Measurements from ENCODE around the gene RER1.

Gene RER1

DNA sequence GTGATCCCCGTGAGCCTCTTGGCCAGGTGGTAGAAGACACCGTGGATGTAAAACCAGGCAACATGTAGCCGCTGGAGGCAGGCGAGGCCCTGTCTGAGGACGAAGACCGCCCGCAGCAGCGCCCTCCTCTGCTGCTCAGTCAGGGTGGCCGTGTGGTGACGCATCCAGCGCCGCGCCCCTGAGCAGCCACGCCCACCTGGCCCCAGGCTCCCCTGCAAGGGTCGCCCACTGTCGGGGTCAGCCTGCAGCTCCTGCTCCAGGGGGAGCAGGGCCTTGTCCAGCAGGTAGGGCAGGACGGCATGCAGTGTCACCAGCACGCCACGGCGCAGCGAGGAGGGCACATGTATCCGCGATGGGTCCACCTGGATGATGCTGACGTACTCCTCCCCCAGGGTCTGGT, 16.8 kb downstream of the RER1 start:
- DNase-seq, result no peak

DNA sequence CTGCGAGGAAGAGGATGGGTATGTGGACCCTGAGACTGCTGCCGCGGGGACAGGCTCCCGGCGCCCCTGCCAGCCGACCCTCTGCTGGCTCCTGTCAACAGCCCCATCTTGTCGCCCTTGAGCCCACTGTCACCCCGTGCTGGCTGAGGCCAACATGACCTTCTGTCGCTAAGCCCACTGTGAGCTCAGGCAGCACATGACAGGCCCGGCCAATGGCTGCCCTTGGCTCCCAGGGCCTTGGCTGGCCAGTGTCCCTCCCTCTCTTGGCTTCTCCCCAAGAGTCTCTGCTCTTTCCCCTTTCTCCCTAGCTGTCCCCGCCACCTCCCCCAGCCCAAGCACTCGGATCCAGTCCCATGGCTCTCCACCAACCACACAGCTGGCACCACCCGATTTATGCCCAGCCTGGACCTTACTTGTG, 17.2 kb downstream of the RER1 start:
- no peak for DNase-seq

DNA sequence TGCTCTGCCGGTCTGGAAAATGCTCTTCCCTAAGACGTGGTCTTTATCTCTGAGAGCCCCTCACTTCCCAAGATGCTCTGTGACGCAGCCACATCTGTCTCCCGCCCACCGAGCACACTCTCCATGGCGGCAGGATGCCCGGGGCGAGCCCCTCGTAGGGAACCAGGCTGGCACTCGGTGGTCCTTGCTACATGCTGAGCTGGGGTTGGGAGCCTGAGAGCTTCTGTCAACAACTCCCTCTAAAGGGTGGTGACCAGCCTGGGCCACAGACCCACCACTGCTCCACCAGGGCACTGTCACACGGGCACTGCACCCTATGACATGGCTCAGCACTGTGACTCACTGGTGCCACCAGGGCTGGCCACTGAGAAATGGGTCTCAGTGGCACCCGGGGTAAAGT, 18.1 kb downstream of the RER1 start:
- DNase-seq, result no peak

DNA sequence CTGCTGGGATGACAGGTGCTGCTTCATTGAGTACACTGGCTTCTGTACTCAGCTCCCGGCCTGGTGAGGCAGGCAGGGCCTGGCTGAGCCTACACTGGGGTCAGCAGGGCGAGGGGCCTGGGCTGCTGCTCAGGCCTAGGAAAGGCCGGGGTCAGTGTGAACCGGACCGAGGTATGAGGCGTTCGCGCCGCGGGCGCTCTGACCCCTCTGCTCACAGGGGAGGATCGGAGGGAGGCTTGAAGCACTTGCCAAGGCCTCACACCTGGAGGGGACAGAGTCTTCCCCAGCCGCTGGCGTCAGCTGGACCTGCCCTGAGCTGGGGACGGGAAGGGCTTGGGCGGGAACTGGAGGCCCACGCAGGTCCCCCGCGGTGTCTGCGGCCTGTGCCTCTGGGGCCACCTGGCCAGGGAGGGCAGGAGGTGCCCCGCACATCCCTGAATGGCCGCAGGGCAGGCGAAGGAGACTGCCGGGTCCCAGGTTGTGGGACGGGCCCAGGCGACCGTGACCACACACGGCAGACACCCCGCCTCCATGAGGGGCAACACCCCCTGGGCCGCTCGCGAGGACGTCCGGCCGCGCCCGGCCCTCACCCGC, 20.3 kb downstream of the RER1 start:
- no peak for DNase-seq

DNA sequence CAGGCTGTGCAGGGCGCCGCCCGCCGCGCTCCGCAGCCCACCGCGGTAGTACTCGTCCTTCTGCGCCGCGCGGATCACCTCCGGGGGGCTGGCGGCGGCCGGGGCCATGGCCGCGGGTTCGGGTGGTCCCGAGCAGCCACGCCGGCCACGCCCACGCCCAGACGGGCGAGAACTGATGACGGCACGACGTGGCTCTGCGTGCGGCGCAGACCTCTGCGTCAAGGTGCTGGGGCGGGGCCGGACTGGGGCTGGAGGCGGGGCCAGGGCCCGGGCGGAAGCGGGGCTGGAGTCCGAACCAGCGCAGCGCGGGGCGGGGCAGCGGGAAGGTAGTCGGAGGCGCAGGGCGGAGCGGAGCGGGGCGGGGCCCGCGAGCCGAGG, 20.7 kb downstream of the RER1 start, which contains the start of gene PEX10:
TSS of gene PEX10 (minus strand) at position 170 of the 378 bp plus-strand sequence. CDS start at position 108, 62 bp downstream.
- peak; percentile 99 to 100 for DNase-seq

DNA sequence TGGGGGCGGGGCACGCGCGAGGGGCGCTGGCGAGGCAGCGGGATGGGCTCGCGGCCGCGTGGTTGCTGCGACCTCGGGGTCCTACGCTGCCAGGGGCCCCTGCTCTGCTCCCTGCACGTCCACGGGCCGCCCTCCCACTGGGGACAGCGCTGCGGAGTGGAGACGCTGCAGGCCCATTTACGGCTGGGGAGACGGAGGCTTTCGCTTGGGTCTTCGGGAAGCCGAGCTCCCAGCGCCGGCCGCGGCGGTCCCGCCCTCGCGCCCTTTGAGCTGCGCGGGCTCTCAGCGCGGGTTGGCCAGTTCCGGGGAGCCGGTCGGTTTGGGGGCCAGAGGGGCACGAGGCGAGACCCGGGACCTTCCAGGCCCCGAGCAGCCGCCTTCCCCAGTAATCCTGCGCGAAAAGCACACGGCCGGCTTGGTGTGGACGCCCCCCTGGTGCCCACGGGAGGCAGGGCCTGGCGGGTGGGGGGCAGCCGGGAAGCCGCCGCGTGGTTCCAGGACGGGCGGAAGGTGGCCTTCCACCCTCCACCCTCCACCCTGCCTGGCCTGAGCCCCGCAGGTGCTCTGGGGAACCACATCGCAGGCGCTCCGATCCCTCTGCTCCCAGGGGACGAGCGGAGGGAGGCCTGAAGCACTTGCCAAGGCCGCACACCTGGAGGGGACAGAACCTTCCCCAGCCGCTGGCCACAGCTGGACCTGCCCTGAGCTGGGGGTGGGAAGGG, 21.3 kb downstream of the RER1 start:
- peak in 1 of 2 donors; percentile 34 for DNase-seq

DNA sequence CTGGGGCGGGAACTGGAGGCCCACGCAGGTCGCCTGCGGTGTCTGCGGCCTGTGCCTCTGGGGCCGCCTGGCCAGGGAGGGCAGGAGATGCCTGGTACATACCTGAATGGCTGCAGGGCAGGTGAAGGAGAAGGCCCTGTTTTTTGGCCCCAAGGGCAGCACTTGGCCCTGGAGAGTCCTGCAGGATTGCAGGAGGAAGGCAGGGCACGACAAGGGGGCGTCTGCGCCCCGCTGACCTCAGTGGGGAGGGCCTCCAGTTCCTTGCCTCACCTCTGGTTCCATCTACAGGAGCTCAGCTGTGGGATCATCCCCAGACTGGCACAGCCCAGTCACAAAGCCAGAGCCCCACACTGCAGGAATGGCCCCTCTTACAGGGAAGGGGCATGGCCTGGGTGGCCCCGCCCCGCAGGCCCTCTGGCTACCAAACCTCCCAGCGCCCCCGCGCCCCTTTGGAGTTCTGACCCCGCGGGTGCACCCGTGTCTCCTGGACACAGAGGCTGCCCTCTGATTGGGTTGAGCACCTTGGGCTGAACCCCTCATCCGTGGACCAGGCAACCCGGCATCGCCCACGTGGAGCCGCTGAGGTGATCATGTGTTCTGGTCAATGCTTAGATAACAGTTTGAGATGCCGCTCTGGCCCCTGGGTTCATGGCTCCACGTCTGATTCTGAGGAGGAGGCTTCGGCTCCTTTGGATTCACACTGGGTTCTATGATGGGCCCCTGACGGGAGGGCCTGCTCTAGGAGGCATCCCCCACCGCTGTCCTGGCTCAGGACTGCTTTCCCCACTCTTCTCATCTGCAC, 22.1 kb downstream of the RER1 start:
- DNase-seq, result peak in 1 of 2 donors; percentile 43

DNA sequence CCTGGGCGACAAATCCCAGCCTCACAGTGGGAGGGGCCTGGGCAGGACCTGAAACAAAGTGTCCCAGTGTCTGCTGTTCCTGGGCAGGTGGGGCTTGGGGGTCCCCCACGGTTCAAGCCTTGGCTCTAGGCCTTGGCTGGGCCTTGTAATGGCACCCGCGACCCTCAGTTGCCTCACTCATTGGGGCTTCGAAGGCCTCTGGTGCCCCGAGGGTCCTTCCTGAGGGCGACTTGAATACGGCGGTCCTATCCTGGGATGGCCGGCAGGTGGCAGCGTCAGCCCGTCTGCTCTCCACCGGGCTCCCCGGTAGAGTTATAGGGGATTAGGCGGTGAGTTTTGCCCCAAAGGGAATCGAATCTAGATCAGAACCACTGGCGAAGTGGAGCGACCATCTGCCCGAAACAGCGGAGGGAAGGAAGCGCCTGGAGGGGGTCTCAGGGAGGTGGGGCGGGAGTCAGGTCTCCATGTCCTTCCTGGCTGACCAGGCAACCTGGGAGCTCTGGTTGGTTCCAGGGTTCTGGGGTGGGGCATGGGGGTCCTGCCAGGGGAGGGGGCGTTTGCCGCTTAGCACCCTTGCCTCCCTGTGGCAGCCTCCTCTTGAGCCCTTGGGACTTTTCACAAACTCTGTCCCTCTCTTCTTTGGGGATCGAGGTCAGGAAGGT, 22.8 kb downstream of the RER1 start:
- peak; percentile 85 for DNase-seq

DNA sequence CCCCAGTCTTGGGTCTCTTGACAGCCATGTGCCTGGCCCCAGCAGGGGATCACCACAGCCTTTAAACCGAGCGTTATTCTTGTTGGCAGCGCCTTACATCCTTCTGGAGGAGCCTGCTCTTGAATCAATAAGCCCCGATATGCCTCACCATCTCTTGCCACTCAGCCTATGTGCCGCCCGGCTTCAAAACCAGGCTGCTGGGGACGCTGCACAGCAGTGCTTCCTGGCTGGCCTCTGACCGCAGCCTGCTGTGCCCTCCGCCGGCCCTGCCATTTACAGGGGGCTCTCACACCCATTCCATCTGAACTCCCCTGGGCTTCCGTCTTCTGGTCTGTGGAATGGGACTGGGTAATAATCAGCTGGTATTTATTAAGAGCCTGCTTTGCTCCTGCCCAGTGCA, 23.7 kb downstream of the RER1 start:
- DNase-seq, result no peak

DNA sequence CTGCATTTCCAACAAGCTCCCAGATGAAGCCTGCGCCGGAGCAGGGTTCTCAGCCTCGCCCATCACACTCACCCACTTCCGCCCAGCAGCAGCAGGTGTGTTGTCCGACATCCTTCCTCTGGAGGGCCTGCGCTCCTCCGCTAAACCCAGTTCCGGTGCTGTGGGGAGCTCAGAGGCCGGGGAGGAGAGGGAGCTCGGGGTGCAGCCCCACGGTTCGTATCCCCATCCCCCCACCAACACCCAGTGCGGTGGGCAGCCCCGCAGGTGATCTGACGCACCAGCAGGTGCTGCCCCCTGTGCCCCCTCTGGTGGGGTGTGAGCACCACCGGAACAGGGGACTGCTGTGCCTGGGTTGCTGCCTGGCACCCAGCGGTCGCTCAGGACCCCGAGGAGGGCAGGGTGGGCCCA, 24.2 kb downstream of the RER1 start:
- DNase-seq, result peak; percentile 43 to 64

DNA sequence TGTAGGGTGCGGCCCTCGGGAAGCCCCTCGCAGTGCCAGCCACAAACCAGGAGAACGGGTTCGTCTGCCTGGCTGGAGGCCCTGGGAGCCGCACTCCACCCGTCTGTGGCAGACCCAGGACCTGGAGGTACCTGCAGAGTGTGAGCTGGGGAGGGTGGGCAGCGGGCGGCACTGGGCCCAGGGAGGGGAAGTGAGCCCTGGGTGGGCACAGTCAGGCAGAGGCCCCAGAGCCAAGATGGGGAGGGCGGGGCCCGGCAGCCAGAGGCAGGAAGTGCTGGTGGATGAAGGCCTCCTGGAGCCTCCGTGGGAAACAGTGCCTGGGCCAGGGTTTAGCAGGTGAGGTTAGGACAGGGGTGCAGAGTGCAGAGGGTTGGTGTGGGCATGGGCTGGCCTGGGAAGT, 24.8 kb downstream of the RER1 start:
- peak; percentile 33 to 51 for DNase-seq

DNA sequence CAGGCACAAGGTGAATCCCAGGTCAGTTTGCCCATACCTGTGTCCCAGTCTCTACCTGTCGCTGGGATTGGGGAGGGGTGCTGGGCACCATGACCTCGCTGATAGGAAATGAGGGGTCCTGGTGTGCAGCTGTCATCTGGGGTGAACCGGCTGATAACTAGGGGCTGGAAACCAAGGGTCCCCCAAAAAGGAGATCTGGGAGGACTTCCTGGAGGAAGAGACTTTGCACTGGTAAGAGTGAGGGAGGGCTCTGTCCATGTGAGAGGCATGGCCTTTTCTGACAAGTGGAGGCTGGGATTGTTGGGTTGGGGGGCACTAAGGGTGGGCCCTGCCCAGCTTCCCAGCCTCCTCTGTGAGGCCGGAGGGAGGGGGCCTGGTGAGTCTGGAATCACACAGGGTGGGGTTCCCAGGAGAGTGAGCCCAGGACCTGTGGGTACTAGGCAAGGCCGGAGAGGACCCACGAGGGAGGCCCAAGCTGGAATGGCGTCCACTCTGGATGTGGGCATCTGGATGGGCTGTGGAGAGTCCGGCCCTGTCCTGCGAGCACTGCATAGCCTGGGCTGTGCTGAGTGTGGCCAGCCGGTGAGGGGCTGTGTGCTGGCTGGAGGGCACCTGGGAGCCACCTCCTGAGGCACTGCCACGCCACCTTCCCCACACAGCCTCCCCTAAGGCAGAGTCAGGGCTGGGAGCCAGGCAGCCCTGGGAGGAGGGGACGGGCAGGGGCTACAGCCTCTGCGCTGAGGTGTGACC, 25.6 kb downstream of the RER1 start:
- no peak for DNase-seq

DNA sequence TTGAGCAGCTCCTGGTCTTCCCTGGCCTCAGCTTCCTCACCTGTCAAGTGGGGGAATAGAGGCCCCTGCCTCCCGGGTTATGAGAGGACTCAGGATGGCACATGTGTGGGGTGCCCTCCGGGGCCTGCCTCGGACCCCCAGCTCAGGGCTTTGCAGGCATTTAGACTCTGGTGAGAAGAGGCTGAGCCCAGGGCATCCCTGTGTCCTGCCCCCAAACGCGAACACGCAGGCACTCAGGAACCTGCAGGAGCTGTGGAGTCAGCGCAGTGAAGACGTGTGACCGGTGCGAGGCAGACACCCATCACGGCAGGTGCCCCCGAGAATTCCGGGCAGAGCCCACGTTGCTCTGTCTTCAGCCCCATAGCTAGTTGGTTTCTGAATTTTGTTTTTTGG, 26.2 kb downstream of the RER1 start:
- no peak for DNase-seq

DNA sequence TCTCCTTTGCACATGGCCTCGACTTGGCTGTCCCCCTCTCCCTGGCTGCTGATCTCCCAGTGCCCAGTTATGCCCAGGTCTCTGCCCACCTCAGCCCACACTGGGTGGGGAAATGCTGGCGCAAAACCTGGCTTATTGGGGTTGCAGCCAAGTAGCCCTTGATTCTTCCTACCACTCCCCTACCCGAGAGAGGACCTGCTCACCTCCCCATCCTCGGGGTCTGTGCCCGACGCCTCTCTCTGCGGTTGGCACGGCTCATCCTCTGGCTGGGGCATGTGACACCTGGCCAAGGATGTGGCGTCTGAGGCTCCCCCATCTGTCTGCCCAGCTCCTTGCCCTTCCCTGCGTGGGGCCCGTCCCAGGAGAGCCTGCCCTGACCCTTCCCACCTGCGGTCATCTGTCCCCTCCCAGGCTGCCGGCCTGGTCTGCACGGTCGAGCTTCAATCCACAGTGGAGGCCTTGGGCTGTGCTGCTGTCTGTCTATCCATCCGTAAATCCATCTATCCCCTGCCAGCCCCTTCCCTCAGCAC, 27.2 kb downstream of the RER1 start:
- DNase-seq, result no peak

DNA sequence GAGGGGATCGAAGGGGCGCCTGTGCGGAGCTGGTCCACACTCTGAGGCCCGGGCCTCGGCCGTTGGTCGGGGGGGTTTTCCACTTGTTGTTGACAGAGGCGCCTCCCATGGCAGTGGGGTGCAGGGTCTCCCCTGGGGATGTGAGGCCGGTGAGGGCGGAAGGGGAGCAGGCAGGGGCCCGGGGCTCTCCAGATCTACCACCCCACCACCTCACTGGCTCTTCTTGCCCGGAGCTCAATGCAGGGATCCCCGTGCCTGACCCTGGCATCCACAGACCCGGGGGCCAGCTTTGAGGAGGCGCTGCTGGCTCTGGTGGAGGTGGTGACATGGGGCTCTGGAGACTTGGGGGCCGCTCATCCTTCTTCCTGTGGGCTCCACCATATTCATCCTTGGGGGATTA, 27.8 kb downstream of the RER1 start:
- DNase-seq, result no peak

DNA sequence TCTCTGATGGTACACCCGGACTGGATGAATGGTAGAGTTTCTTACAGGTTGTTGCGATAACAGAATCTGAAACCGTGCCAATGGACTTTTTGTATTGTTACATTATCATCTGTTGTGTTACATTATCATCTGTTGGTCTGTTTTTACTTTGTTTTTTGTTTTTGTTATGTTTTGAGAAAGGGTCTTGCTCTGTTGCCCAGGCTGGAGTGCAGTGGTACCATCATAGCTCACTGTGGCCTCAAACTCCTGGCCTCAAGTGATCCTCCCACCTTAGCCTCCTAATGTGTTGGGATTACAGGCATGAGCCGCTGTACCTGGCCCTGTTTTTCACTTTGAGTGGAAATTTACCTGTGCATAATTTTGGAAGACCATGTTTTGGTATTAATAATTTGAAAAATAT, 30.9 kb downstream of the RER1 start:
- DNase-seq, result no peak

DNA sequence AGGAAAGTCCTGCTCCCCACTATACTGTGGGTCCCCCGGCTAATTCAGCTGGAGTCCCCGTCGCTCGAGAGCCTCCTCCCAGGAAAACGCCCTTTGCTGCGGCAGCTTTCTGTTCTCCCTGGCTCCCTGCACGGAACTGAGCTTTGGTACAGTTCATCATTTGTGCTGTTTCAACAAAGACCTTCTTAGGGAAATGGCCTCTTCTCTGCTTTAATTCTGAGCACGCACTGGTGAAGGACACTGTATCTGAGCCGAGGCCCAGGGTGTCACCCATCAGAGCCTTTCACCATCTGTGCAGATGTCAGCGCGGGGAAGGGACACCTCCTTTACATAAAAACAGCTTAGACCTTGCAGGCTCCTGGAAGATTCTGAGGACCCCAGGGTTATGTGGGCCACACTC, 34.3 kb downstream of the RER1 start:
- no peak for DNase-seq

DNA sequence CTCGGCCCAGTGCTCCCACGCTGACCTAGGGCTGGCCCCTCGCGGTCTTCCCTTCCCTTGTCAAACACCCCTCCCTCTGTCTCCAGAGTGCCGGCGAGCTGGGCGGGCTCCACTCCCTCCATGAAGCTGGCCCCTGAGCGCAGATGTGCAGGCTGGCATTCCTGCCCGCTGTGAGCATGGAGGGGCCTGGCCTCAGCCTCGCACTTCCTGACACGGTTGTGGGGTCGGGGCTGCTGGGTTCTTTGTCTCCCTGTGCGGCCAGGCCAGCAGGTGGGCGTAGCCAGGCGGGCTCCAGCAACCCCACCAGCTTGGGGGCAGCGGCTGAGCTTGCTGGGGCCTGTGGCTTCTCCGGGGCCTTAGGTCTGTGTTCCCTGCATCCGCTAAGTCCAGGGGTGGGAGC, 34.9 kb downstream of the RER1 start:
- no peak for DNase-seq

DNA sequence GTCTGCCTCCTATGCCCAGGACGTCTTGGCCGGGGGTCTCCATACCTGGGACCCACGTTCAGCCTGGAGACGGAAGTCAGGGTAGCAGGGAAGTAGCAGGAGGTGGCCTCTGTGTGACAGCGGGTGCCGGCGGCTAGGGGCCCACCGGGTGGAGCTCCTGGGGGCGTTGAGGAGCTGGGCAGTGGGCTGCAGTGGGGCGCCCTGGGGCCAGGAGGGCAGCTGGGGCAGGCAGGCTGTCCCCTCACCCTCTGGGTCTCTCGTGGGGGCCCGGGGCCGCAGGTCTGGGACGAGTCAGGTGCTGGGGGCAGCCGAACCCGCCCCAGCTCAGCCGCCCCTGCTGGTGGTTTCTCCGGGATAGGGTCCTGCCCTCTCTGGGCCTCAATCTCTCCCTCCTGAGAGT, 35.4 kb downstream of the RER1 start:
- no peak for DNase-seq

DNA sequence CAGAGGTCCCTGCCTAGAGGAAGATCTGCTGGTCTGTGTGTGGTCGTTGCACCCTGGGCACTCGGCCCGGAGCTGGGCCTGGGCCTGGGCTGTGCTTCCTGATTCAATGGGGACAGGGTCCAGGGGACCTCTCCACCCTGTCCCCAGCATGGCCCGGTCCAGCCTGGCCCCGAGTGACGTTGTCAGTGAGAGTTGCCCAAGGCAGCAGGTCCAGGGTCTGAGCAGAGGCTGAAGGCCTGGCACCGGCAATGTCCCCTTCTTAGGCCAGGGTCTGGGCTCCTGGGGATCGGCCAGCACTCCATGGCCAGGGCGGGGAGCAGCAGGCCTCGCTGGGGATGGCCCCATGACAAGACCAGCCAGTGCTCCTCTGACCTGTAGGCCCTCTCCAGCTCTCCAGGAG, 36.3 kb downstream of the RER1 start:
- no peak for DNase-seq

DNA sequence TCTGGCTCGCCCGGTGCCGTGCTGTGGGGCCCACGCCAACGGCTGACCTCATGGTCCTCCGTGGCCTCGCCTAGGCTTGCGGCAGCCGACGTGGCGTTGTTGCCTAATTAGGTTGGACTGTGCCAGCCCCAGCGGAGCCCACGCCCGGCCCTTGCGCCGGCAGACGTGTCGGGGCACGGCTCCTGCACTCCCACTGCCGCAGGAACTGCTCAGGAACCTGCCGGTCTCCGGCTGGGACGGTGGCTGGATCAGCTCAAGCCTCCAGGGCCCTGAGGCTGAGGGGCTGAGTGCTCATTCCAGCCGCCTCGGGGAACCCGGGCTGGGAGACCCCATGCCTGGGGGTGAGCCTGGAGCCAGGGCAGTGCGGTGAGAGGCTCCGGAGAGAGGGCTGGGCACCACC, 36.8 kb downstream of the RER1 start:
- no peak for DNase-seq

Data from stimulated activated CD4-positive, alpha-beta T cell treated with anti-CD3 and anti-CD28 coated beads, Interleukin-2, amount 100 ng/mL, for 24 hours (primary cell).